Gastroesophageal sphincter (tissue), 3 donors: ENCODE measurements around the gene MEGF6.

Experiments used
- POLR2A ChIP-seq, 2 donors: fragments of 450-650 bp; IDR thresholded peaks; one replicate each; pipeline ENCODE4 v1.6.1; 2017; ENCODE audit warnings: antibody characterized with exemption in 2 of 2, mild to moderate bottlenecking in 2 of 2, moderate library complexity in 1 of 2
- POLR2AphosphoS5 ChIP-seq: sonication (generic); formaldehyde crosslinking; IDR thresholded peaks from one replicate; pipeline ENCODE4 v1.6.1; 2017; ENCODE audit warnings: antibody characterized with exemption
- TF ChIP-seq, protein P1 (sequence below), 4 experiments: fragments of 200-600 bp in 2 of 4; fragments of 450-650 bp in 2 of 4; sonication (generic) in 1 of 4; IDR thresholded peaks; one replicate each; pipeline ENCODE4 v1.5.1; 2017 to 2019; ENCODE audit warnings: antibody characterized with exemption in 4 of 4, mild to moderate bottlenecking in 2 of 4, moderate library complexity in 2 of 4

DNA sequence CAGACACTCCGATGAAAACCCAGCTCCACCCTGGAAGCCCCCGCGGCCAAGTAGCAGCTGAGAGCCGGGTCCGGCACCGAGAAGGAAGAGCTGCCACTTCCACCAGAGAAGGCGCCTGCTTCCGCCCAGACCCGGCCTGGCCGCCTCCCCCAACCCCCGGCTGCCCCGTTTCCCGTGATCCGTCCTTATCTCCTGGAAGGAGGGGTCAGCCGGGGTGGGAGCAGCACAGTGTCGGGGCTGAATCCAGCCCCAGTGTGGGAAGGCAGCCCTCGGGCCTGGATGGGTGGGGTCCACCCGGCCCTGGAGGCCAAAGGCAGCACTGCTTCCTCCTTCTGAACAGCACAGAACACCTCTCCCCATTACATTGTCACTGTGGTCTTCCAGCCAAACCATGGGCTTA, 69.4 kb downstream of the MEGF6 start:
- TF ChIP-seq, protein P1, sequence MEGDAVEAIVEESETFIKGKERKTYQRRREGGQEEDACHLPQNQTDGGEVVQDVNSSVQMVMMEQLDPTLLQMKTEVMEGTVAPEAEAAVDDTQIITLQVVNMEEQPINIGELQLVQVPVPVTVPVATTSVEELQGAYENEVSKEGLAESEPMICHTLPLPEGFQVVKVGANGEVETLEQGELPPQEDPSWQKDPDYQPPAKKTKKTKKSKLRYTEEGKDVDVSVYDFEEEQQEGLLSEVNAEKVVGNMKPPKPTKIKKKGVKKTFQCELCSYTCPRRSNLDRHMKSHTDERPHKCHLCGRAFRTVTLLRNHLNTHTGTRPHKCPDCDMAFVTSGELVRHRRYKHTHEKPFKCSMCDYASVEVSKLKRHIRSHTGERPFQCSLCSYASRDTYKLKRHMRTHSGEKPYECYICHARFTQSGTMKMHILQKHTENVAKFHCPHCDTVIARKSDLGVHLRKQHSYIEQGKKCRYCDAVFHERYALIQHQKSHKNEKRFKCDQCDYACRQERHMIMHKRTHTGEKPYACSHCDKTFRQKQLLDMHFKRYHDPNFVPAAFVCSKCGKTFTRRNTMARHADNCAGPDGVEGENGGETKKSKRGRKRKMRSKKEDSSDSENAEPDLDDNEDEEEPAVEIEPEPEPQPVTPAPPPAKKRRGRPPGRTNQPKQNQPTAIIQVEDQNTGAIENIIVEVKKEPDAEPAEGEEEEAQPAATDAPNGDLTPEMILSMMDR (IDR thresholded peaks at IDR 0.05): no peak
- no peak for TF ChIP-seq POLR2A (IDR thresholded peaks at IDR 0.05)
- no peak for TF ChIP-seq POLR2AphosphoS5
